ENCODE results near the gene STAP2.

STAP2 gene

DNA sequence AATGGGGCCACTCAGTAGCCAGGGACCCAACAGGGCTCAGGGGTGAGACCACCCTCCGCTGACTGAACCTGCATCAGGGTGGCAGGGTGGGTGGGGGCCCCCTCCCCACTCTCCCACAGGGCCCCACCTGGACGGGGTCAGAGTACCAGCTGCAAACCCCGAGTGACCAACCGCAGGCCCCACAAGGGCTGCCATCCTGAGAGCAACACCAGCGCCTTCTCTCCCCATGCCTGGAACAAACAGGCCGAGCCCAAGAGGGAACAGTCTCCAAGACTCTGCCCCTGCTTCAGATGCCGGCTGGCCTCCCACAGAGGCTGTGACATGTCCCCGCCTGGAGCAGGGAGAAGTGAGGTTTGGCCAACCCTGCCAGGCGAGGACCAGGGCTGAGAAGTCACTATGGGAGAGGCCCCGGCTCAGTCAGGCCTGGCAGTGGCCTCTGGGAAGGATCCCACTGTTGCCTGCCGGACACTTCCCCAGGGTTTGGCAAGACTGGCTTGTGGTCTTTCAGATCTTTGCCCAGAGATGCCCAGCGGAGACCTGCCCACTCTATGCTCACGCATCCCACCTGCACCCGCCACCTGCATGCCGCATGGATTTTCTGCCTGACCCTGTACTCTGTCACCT, 31.9 kb upstream of the STAP2 start:
- no peak for DNase-seq (ENCODE audit: low read depth in 2 of 2)

DNA sequence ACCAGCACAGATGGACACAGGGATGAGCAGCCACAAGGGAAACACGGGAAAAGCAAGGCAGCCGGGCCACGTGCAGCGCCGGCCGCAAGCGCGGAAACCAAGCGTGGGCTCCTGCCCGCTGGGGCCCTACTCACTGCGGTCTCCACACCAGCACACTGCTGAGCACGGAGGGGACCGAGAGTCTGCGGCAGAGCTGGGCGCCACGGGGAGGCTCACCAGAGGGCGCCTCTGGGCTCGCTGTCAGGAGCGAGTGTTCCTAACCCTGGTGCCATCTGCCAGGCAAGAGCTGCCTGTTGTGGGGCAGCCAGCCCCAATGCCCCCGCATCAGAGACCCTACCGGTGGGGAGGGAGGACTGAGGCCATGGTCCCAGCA, 31.2 kb upstream of the STAP2 start:
- peak; percentile 74 to 77 for DNase-seq (ENCODE audit: low read depth in 2 of 2)

DNA sequence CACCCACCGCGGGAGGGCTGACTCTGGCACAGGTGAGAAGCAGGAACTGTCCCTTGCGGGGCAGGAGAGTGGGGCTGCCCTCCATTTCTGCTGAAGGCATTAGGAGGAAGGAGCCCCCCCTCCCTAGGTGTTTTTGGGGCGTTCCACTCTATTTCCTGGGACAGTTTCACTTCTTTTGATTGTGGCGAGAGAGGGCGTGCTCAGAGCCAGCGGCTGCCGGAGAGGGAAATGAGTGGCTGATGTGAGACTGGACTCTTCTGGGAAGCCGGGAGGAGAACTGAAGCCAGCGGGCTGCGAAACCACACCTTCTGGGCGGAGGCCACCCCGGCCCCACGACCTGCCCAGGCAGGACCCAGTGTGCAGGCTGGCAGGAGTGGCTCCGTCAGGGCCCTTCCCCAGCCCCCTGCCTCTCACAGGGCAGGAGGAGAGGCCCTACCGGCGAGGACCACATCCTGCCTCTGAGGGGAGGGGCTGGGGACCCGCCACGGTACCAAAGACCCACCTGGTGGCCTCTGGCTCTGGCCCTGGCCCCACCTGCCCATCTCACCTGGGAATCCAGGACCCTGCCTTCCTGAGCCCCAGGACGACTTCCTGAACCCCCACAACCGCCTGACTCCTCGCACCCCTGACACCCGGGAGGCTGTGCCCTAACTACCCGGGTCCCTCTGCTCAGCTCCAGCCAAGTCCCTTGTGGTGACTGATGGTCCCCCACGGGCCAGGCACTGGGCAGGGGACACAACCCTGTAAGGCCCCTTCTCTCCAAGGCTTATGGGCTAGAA, 30.7 kb upstream of the STAP2 start:
- peak; percentile 71 to 72 for DNase-seq (ENCODE audit: low read depth in 2 of 2)

DNA sequence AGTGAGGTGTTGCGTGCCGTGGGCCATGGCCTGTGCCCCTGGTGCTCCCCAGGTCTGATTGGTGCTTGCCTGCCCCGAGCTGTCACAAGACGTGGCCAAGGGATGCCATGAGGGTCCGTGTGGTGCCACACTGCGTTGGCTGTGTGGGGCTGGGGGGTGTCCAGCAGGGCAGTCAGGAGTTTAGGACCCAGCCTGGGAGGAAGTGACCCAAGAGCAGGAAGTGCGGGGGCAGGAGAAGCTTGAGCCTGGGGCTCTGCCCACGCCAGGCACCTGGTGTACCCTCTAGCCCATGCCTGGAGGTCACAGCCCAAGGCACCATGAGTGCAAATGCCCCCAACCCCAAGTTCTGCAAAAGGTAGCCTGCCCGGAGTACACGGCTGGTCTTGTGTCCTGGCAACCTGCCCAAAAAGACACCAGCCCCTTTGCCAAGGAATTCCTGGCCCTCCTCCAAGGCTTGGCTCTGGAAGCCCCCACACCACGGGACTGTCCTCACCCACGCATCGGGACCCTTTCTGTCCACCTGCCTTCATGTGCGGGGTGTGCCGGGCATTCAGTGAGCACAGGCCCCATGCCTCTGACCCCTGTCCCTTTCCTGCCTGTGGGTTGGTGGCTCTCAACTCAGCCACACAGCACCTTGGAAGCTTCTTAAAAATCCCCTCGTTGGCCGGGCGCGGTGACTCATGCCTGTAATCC, 29.6 kb upstream of the STAP2 start:
- no peak for DNase-seq (ENCODE audit: low read depth in 2 of 2)

DNA sequence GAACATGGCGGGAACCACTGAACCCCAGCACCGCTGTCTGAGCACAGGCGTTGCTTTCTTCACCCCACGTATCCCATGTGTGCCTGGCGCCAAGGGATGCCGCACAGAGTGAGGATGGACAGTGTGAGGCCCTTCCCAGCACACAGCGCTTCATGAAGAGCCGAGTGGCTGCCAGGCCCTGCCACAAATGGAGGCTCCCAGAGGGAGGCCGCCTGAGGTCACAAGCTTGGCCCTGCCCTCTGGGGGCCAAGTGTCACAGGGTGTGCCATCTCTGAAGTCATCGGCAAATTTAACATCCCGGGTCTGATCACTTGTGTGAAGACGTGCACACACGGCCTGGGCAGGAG, 29.1 kb upstream of the STAP2 start:
- no peak for DNase-seq (ENCODE audit: low read depth in 2 of 2)

DNA sequence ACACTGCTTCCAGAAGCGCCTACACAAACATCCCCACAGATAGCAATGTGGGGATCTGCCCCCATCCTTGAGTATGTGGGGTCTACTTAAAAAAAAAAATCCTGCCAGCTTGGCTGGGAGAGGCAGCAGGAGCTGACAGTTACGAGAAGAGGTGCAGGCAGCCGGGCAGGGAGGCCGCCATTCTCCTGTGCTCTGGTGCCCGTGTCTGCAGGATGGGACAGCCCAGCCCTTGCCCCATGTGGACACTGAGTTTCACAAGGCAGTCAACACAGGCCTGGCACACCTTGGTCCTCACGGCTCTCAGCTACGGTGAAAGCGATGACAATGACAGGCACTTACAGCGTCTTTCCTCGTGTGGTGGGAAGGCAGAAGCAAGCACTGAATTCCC, 28.7 kb upstream of the STAP2 start:
- DNase-seq (ENCODE audit: low read depth in 2 of 2), result no peak

DNA sequence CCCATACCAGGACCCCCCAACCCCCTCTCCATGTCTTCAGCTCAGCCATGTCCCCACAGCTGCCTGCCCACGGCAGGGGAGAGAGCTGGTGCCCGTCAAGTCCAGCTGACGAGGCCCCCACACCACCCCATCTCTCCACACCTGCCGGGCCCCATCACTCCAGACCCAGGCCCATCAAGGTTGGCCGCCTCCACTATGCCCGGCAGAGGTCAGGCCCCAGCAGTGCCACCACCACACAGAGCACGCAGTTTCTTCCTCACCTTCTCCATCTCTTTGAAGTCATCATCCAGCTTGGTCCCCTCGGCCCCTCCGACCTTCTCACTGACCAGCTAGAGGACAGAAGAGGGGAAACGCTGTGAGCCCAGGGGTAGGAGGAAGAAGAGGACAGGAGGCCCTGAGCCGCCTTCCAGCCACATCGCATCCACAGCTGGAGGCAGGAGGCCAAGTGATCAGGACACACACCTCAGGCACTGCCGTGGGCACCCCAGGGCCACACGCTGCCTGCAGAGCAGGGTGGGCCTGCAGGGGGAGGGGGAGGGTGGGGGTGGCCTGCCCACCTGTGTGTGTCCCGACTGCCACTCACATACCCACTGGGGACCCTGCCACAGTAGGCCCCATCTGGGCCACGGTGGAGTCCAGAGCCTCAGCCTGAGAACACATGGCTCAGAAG, 28.2 kb upstream of the STAP2 start:
- no peak for DNase-seq (ENCODE audit: low read depth in 2 of 2)

DNA sequence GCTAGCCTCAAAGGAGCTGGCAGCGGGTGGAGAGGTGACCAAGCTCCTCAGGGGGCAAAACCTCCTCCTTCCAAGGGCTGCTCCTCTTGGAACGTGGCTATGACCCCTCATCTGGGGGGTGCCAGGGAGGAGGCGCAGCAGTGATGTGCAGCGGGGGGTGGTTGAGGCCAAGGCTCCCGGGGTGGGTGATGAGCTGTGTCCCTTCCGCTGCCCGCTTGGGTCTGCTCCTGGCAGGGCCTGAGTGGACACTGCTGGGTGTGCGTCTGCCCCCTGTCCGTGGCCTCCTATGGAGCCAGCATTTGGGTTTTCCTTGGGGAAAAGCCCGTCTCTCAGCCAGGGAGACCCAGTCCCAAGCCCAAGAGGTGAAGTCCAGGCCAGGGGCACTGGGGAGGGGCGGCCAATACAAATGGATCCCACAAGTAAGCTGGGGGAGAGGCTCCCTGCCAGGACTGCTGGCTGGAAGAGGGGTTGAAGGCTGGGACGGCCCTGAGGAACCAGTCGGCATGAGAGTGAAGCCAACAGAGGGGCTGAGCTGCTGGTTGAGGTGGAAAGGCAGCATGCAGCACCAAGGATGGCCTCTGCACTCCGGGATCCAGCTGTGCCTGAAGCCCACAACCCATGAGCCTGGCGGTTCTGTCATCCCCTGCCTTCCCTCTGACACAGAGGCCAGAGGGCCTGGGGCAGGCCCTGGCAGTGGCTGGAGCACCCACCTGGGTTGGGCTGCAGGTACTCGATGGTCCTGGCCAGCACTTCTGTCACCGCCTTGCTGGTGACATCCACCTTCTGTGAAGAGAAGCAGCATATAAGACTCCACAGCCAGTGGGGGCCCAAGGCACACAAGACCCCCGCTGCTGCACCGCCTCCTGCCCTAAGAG, 27.4 kb upstream of the STAP2 start:
- DNase-seq (ENCODE audit: low read depth in 2 of 2), result no peak

DNA sequence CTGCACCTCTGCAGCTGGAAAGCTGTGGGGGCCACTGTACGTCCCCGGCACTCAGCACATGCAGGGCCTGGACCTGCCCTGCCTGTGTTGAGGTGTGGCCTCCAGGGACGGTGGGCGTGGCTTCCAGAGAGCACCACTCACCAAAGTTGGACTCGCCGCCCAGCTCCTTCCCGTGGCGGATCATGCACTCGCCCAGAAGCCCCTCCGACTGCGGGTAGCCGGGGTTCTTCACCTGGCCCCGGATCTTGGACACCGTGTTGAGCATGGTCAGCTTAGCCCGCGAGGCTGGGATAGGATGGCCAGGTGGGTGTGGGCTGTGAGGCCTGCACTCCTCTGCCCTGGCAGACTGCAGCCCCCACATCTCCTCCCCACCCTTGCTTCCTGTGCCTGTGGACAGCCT, 26.7 kb upstream of the STAP2 start:
- no peak for DNase-seq (ENCODE audit: low read depth in 2 of 2)

DNA sequence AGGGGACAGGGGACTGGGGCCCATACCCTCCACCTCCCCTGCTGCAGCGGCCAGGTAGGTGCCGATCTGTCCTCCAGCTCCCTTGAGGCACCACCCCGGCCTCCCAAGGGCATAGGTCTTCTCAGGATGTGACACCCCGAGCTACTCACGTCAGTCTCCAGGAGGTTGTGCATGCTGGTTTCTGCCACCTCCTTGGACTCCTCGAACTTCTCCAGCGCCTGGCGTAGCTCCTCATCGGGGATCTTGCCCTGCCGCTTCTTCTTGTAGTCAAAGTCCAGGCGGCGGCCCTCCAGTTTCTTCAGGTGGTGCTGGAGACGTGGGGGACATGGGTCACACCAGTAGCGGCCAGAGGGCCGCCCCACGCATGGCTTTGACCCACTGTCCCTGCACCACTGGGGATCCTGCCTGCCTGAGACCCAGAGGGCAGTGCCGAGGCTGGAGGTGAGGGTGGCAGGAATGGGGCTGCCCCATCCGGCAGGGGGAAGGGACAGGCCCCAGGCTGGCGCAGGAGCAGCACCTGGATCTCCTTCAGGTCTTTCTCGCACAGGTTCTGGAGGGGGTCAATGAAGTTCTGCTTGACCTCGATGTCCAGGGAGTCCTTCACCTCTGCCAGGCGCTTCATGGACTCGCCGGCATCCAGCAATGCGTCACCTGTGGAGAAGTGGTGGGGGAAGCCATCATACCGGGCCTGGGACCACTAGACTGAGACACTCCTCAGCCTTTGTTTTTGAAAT, 25.1 kb upstream of the STAP2 start:
- DNase-seq (ENCODE audit: low read depth in 2 of 2), result no peak

DNA sequence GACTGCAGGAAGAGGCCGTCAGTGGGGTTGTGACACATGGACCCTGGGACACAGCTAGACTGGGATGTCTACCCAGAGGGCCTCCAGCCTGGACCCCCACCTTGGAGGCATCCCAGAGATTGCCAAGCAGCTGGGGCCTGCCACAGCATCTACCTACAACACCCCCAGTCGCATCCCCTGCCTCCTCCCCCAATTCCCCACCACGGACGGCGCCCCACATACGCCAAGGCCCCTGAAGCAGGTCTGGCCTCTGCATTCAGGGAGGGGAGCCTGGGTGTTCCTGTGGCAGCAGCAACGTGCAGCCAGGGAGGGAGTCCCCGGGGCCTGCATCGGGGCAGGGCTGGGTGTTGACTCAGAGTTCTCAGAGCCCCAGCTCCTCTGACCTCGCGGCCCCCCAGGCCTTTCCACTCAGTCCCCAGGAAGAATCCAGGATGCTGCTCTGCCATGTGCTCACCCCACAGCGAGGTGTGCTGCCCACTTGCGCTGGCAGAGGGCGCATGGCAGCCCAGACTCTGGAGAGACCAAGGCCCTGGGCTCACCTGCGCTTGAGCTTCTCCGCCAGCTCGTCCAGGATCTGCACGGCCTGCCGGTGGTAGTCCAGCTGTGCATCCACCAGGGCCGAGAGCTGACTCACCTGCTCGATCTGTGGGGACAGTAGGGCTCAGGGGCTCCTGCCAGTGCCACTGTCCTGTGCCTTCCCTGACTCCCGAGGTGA, 24.4 kb upstream of the STAP2 start:
- no peak for DNase-seq (ENCODE audit: low read depth in 2 of 2)

DNA sequence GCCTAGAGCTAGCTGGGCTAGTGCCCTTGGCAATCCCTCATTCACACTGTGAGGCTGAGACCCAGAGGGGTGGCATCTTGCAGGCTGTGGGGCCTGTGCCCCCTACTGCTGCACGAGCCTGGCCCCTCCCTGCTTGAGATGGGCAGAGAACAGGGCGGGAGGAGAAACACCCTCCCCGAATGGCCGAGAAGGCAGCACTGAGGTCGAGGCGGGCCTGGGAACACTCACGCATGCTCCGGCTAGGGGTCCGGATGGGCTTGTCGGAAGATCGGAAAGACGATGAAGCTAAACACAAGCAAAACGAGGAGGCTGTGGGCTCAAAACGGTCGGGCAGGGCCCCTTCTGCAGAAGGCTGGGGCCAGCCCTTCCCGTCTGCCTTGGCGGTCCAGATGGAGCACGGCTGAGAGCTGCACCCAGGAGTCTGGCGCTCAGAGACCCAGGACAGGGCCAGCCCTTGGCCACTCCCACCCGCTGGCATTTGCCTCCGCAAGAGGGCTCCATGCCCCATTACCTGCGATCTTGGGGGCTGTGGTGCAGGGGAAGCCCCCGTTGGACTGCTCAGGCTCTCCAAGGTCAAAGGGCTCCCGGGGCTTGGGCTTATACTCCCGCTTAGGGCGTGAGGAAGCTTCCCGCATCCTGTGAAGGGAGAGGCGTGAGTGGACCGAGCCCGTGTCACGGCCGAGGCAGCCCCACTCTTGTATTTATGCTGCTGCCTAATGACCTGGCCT, 23.6 kb upstream of the STAP2 start:
- no peak for DNase-seq (ENCODE audit: low read depth in 2 of 2)

DNA sequence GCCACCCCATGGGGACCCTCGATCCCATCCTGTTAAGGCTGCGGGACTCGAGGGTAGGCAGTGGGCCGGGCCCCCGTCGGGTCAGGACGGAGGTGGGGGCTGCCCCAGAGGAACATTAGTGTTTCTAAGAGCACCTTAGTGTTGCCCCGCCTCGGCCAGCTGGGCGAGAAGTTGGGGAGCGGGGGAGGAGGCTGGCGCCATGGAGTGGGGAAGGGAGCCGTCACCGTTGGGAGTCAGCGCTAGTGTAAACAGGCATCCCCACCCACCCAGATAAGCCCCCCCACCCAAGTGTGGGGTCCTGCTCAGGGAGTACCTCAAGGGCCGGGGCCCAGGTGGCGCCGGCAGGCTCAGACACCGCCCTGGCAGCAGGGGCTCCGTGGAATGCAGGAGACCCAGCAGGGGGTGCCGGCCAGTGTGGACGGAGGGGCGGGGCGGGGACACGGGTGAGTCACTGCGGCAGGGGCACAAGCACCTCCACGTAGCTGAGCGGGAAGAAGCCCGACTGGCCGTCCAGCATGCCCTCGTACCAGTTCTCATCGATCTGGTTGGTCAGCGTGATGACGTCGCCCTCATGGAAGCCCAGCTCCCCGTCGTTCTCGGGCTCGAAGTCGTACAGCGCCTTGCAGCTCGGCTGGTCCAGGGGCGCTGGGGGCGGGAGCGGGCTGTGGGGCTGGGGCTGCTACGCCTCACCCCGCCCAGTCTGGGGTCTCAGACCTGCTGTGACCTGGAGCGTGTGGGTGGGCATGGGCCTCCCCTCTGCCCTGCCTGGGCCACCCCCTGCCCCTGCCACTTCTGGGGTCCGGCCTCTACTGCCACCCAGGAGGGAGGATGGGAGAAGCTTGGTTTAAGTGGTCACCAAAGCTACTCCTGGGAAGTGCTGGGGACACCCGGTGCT, 22.8 kb upstream of the STAP2 start:
- DNase-seq (ENCODE audit: low read depth in 2 of 2), result no peak

DNA sequence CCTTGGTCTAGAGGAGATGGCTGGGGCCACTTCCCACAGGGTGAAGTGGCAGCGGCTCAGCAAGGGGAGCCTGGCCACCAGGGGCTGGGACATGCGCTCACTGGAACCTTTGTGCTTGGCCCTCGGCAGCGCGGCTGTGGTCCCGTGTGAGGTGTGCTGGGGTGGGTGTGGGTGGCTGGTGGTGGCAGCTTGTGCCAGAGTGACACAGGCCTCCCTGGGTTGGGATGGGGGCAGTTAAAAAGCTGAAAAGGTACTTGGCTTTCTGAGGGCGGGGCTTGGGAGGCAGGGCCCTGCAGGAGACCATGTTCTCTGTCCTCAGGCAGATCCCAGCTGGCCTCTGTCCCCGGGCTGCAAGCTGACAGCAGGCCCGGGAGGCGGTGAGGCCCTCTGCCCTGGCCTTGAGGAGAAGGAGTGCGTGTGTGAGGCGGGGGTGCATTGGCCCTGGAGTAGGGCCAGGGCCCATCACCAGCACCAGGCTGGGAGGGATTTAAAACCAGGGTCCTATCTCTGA, 22.1 kb upstream of the STAP2 start:
- no peak for DNase-seq (ENCODE audit: low read depth in 2 of 2)

DNA sequence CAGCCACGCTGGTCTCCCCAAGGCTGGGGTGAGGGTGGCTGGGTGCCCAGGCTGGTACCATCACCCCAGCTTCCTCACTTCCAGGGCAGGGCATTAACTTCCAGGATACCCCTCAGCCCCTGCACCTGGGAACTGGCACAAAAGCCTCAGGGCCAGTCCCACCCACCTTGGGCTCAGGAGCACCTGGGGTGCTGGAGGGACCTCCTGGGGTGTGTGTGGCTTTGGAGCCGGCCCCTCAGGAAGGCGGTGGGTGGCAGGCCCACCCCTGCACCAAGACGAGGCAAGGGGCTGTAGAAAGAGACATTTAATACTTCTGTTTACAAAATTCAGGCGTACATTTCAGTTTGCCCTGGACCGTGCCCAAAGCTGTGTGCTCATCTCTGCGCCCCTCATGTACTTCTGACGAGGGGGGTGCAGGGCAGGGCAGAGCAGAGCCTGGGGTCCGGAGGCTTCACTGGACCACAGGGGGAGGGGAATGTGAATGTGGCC, 21.5 kb upstream of the STAP2 start:
- DNase-seq (ENCODE audit: low read depth in 2 of 2), result no peak

DNA sequence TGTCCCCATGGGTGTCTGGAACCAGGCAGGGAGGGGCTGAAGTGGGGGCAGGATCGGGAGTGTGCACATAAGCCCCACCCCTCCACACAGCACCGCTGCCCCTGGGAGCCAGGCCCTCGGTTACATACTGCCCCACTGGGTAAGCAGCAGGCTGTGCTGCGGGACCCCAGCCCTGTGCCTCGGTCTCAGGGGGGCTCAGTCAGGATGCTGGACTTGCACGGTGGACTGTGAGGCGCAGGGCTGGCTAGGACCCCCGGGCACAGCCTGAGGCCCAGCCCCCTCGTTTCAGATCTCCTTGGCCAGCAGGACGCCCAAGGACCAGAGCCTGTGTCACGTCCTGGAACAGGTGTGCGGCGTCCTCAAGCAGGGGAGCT, 21.0 kb upstream of the STAP2 start:
- no peak for DNase-seq (ENCODE audit: low read depth in 2 of 2)

DNA sequence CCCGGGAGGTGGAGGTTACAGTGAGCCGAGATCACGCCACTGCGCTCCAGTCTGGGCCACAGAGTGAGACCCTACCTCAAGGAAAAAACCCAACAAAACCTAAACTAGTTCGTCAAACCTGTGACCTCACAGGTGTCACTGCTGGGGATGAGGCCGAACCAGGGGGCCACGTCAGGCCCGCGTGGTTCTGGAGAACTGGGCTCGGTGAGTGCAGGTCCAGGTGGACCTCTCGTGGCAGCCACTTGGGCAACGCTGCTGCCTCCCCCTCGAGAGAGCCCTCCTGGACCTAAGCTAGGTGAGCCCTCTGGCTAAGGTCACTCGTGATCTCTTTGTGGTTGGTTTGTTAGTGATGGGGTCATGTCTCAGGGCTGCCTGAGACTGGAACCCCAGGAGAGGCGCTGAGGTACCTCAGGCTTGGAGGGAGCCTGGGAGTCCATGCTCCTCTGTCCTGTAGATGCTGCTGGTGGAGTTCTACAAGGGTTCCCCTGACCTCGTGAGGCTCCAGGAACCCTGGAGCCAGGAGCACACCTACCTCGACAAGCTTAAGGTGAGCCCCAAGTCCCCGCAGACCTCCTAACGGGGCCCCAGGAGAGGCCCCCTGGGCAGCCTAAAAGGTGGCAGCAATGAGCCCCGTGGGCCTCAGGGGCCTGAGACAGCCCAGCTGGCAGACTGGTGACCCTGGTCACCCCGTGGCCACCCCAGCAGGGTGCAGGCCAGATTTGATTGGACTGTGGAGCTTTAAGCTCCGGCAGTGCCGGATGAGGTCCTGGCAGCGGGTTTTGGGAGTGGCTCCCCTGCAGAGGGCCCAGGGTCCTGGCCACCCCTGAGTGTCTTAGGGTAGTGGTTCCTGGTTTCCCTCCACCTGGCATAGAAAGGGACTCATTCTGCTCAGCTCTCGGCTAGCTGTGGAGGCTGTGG, 20.3 kb upstream of the STAP2 start:
- DNase-seq (ENCODE audit: low read depth in 2 of 2), result no peak
